Fibroblast of the aortic adventitia (primary cell): Measurements from ENCODE around the gene YBX1. TPM values are rescaled to one million over a fixed set of nuclear protein-coding genes. Genes with fewer than 3 reads are reported as not detected.

ENCODE experiments used
- DNase-seq: peaks from one replicate; pipeline ENCODE4 v3.0.0-alpha.2; 2010; ENCODE audit warnings: low read depth
- H3K4me3 ChIP-seq: 2 replicates; pipeline ENCODE4 v1.5.1; 2011; ENCODE audit warnings: low read depth, mild to moderate bottlenecking, control low read depth, low read length, moderate library complexity
- CTCF ChIP-seq: IDR thresholded peaks from 2 replicates; pipeline ENCODE4 v1.5.1; 2011; ENCODE audit warnings: mild to moderate bottlenecking, low read length, control low read depth, inconsistent platforms; ENCODE audit not compliant: insufficient read depth
- total RNA-seq: library from RNA; depleted of rRNA; stranded (reverse); fragments of >200 nt; gene quantifications from 2 replicates; pipeline ENCODE4 v1.2.3, GENCODE V29; 2012; ENCODE audit warnings: low replicate concordance

The YBX1 gene
- total RNA-seq, 1 donor, result 792 TPM

DNA sequence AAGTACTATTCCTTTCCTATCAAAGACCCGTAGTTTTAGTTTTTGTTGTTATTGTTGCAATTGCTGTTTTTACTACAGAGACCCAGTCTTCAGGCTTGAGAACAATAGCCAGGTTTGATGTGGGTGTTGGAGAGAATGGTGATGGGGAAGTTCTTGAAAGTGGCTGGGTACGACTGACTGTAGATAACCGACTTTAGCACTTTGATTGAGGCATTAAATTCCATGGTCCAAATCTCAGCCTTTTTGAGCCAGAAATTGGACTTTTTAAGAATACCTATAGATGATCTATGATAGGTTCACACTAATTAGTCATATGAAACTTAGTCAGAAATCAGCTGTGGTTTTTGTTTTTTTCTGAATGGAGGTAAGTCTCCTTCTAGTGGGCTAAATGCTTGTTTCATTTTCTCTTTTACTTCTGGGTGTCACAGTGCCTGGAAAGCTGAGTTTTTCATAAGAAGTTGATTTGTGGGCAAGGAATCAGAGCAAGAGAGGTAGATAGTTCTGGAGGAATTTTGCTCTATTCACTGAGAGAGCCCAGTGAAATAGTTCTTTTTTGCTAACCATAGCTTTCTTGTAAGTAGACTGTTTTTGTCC, 21.2 kb upstream of the YBX1 start:
- no peak for DNase-seq
- TF ChIP-seq CTCF, result no peak
- no peak overlapping the region for H3K4me3 ChIP-seq

DNA sequence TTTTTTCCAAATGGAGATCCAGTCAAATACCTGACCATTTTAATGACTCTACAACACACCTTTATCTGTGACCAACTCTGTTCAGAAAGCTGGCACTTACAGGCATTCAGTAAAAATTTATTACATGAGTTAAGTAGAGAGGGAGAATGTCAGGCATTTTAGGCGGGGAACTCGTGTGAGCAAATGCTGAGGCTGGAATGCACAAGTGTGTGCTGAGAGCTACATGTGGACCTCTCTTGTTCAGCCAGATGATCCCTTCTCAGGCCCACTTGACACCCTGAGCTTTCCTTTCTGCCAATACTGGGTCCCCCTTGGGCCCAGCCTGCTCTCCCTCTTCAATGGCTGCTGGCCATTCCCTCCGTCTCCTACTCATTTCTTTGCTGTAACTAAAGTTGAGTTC, 12.3 kb upstream of the YBX1 start:
- H3K4me3 ChIP-seq, result no peak overlapping the region
- TF ChIP-seq CTCF, result no peak
- DNase-seq, result no peak

DNA sequence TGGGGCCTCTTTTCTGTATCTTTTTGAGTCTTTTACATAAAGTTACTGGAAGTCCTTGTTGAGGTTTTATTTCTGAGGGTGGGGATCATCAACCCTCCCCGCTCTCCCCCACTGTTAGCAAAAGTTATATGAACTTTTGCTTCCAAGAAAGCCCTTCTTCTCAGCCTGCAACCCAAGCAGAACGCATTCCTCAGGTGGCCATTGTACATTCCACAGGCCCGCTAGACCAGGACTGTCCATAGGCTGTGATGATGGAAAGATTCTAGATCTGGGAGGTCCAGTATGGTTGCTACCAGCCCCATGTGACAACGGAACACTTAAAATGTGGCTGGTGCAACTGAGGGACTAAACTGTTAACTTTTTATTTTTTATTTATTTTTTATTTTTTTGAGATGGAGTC, 11.8 kb upstream of the YBX1 start:
- DNase-seq, result no peak
- no peak overlapping the region for H3K4me3 ChIP-seq
- TF ChIP-seq CTCF, result no peak

GRCh38 chr1:42674214-42674613, 8.0 kb upstream of the YBX1 start:
- TF ChIP-seq CTCF, result no peak

GRCh38 chr1:42674682-42675081, 7.5 kb upstream of the YBX1 start:
- H3K4me3 ChIP-seq, result no peak overlapping the region
- no peak for TF ChIP-seq CTCF
- DNase-seq, result no peak

More at GRCh38 chr1:42674214-42674613, 8.0 kb upstream of the YBX1 start:
- H3K4me3 ChIP-seq, result no peak overlapping the region
- DNase-seq, result no peak

DNA sequence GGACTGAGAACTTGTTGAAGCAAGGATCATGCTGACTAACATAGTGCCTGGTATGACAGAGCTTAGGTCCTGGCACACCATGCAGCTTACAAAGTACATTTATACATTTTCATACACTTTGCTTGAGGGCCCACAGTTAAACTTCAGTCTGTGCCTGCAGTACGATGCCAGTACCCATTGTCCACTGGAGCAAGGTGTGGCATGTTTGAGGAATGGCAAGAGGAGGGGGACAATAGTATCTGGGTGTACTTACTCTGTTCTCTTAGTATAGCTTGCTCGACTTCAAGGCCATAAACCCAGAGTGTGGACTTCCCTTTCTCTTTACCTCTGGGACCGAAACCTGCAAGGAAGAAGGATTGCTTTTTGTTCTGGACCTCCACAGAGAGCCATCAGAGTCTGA, 6.8 kb upstream of the YBX1 start:
- DNase-seq, result no peak
- H3K4me3 ChIP-seq, result no peak overlapping the region
- TF ChIP-seq CTCF, result no peak

- H3K4me3 ChIP-seq, result no peak overlapping the region
- TF ChIP-seq CTCF, result no peak
- no peak for DNase-seq
These were observed 5.6 kb upstream of the YBX1 start for GRCh38 chr1:42676534-42677087.
